GM19468 (cell line): Measurements from ENCODE around the gene PSMD3.

Experiments
- ATAC-seq: cut with Tn5 transposase; IDR thresholded peaks from one replicate; pipeline ENCODE4 v1.9.1; 2021; ENCODE audit warnings: mild to moderate bottlenecking, moderate library complexity, moderate number of reproducible peaks; ENCODE audit not compliant: unreplicated experiment; ENCODE audit errors: extremely low read depth

Gene PSMD3

DNA sequence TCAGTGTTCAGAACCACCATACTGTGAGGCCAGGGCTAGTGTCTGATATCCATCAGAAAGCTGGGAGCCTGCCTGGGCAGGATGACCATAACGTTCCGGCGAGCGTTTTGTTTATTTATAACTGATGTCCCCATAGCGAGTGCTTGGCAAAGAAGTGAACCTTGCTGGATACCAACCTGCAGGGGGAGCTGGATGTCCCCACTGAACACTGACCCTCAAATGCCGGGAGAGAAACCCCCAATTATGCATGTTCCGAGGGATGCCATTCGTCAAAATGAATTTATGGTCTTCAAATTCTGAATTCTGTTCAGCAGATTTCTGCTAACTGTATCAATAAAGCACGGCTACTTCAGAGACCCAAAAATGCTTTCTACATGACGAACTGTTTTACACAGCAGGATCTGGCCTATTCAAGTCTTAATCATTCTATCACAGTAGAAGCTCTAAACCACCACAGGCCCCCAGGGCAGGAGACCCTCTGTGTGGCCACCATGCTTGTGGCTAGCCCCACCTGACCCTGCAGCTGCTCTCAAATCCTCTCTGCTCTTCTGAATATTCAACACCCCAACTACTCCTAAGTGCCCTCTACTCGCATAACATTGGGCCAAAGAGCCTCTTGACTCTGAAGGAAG, 58.4 kb downstream of the PSMD3 start:
- ATAC-seq: no peak

GRCh38 chr17:40041196-40041595, 60.6 kb downstream of the PSMD3 start:
- no peak for ATAC-seq
